ENCODE measurements around the gene PCGF5.
"Not testable (repeated sequence)": the region's sequence is repeated elsewhere in the genome, so short reads cannot be mapped to it uniquely, and the experiment has no call there.

- not testable (repeated sequence) for TF ChIP-seq CTCF, POLR2A (IDR thresholded peaks at IDR 0.05)
Observed at GRCh38 chr10:91323293-91323905, 102.9 kb downstream of the PCGF5 start.

Measured in adrenal gland (tissue), 5 donors.